ENCODE measurements around the gene ATP12A.

ATP12A gene

GRCh38 chr13:24734950-24735349 lies 54.7 kb downstream of the ATP12A start:
- DNase-seq (ENCODE audit: low read depth): no peak
- no peak overlapping the region for H3K4me3 ChIP-seq (ENCODE audit: control insufficient read depth, low read depth, low read length)
- TF ChIP-seq, protein P1, sequence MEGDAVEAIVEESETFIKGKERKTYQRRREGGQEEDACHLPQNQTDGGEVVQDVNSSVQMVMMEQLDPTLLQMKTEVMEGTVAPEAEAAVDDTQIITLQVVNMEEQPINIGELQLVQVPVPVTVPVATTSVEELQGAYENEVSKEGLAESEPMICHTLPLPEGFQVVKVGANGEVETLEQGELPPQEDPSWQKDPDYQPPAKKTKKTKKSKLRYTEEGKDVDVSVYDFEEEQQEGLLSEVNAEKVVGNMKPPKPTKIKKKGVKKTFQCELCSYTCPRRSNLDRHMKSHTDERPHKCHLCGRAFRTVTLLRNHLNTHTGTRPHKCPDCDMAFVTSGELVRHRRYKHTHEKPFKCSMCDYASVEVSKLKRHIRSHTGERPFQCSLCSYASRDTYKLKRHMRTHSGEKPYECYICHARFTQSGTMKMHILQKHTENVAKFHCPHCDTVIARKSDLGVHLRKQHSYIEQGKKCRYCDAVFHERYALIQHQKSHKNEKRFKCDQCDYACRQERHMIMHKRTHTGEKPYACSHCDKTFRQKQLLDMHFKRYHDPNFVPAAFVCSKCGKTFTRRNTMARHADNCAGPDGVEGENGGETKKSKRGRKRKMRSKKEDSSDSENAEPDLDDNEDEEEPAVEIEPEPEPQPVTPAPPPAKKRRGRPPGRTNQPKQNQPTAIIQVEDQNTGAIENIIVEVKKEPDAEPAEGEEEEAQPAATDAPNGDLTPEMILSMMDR (conservative IDR thresholded peaks at IDR 0.05; ENCODE audit: control insufficient read depth, insufficient read depth, low read depth, low read length): no peak

DNA sequence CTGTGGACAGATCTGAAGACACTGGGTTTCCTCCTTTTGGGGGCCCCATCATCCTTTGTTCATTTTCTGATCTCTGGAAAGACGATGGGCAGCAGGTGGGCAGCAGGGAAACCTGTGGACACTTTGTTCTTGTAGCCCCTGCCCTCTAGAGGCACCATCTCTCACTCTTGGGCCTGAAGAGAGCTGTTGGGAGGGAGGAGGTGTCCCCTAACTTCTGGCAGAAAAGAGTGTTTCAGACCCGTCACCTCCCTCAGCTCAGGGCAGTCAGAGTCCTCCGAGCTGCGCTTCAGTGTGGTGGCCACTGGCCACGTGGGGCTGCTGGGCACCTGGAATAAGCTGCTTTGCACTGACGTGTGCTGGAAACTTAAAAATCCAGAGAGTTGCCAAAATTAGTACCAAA lies 56.8 kb downstream of the ATP12A start:
- no peak overlapping the region for H3K4me3 ChIP-seq (ENCODE audit: control insufficient read depth, low read depth, low read length)
- DNase-seq (ENCODE audit: low read depth): no peak
- TF ChIP-seq, protein P1 (conservative IDR thresholded peaks at IDR 0.05; ENCODE audit: control insufficient read depth, insufficient read depth, low read depth, low read length): no peak

- DNase-seq (ENCODE audit: low read depth): no peak
- H3K4me3 ChIP-seq (ENCODE audit: control insufficient read depth, low read depth, low read length): no peak overlapping the region
- TF ChIP-seq, protein P1 (conservative IDR thresholded peaks at IDR 0.05; ENCODE audit: control insufficient read depth, insufficient read depth, low read depth, low read length): no peak
These were observed 58.2 kb downstream of the ATP12A start for GRCh38 chr13:24738366-24738847.

- TF ChIP-seq, protein P1 (conservative IDR thresholded peaks at IDR 0.05; ENCODE audit: control insufficient read depth, insufficient read depth, low read depth, low read length): no peak
- H3K4me3 ChIP-seq (ENCODE audit: control insufficient read depth, low read depth, low read length): no peak overlapping the region
- DNase-seq (ENCODE audit: low read depth): no peak
These were observed 60.0 kb downstream of the ATP12A start for GRCh38 chr13:24740014-24740890.

DNA sequence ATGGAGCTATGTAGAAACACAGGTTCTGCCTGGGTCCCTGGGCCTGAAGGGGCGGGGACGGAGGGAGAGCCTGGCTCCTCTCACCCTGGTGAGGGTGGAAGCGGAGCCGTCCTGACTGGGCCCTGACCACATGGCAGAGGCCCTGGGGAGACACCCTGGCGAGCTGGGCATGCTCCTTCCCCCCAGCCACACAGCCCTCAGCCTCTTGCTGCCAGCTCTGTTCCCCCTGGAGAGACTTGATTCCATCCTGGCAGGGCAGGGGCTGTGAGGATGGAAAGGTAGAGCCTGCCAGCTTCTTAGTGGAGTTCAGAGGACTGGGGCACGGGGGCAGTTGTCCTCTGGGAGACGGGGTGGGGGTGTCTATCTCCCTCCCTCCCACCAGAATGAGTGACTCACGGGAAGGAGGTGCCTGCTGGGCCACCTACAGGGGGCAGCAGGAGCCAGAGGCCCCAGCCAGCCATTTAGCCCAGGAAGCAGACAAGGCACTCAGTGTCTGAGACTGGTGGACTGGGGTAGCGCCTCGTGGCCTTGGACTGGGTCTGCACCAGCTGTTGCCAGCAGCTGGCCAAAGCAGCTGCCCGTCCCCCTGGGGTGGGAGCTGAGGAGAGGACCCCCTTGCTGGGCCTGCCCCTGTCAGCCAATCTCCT lies 60.9 kb downstream of the ATP12A start:
- TF ChIP-seq, protein P1 (conservative IDR thresholded peaks at IDR 0.05; ENCODE audit: control insufficient read depth, insufficient read depth, low read depth, low read length): peak; percentile 29
- H3K4me3 ChIP-seq (ENCODE audit: control insufficient read depth, low read depth, low read length): no peak overlapping the region
- no peak for DNase-seq (ENCODE audit: low read depth)

DNA sequence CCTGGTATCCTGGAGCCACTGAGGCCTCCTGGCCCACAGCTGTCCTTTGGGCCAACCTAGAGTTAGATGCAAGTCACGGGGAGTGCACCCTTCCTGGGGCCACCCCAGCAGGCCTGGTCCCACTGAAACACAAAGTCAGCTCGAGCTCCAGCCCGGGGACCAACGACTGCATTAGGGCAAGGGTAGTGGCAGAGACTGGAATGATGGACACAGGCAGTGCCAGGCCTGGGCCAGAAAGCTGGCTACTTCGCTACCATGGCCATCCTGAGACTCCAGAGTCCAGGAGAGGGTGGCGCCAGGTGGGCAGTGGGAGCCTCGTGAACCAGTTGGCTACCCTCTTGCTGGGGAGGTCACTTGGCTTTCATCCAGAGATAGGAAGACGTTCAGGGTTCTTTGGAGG lies 61.6 kb downstream of the ATP12A start:
- no peak for DNase-seq (ENCODE audit: low read depth)
- no peak overlapping the region for H3K4me3 ChIP-seq (ENCODE audit: control insufficient read depth, low read depth, low read length)
- TF ChIP-seq, protein P1 (conservative IDR thresholded peaks at IDR 0.05; ENCODE audit: control insufficient read depth, insufficient read depth, low read depth, low read length): no peak
